Measurements from ENCODE around the gene SOX18. TPM values are rescaled to one million over a fixed set of nuclear protein-coding genes. Genes with fewer than 3 reads are reported as not detected.

SOX18 gene
- total RNA-seq, result not detected in 2 replicates
- polyA plus RNA-seq, result not detected in 2 replicates
- 0.15 TPM in 1 of 2 replicates, not detected in the other for polyA plus RNA-seq (2012)
- not detected in 2 replicates for polyA minus RNA-seq (ENCODE audit: low replicate concordance)

DNA sequence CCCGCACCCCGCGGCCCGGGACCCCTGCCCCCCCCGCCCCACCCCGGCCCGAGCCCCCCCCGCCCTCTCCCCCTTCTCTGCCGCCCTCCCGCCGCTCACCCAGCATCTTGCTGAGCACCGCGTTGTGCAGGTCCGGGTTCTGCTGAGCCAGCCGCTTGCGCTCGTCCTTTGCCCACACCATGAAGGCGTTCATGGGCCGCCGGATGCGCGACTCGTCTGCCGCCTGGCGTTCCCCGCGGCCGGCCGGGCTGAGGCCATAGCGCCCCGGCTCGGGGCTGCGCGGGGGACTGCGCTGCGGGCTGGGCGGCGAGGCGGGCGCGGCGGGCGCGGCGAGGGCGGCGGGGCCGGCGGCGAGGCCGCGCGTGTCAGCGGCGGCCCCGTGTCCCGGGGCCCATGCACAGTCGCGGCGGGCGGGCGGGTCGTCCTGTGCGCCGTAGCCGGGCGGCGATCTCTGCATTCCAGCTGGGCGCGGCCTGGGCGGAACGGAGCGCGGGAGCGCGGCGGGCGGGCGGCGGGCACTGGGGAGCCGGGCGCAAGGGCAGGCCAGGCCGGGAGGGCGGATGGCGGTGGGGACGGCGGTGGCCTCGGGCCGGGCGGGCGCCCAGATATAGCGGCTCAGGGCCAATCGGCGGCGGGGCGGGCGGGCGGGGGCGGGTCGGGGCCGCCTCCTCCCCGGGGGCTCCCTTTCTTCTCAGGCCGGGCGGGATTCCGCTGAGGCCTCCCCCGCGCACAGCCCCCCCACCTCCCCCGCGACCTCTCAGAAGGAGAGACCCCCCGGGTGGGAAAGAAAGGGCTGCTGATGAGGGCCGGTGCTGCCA lies at the start of gene SOX18:
SOX18 (minus strand) TSS at position 580 of the 818 bp plus-strand sequence; CDS start at position 457, 123 bp downstream.
- H3K4me1 ChIP-seq (ENCODE audit: control insufficient read depth, extremely low read depth, insufficient read depth, low read length), result no peaks in the 10 kb centered on the region
- no peak within 1 kb of the TSS for H2AFZ ChIP-seq (ENCODE audit: low read length)
- no peaks in the 10 kb centered on the region for H3K36me3 ChIP-seq (ENCODE audit: control insufficient read depth, insufficient read depth, low read length)
- H4K20me1 ChIP-seq (ENCODE audit: control insufficient read depth, extremely low read depth, insufficient read depth, low read length), result no peaks in the 10 kb centered on the region
- H3K27ac ChIP-seq (ENCODE audit: insufficient read depth, low read length), result no peak within 1 kb of the TSS
- no peak within 1 kb of the TSS for H3K9ac ChIP-seq (ENCODE audit: insufficient read depth, low read length)
- H3K27me3 ChIP-seq (ENCODE audit: control insufficient read depth, insufficient read depth, low read length), result peaks cover 11% of the 10 kb centered on the region
- H3K9me3 ChIP-seq (ENCODE audit: control insufficient read depth, insufficient read depth, low read depth, low read length), result no peaks in the 10 kb centered on the region
- no peak within 1 kb of the TSS for H3K4me2 ChIP-seq (ENCODE audit: extremely low read depth, insufficient read depth, low read length)
- DNase-seq (ENCODE audit: low read depth in 2 of 2), result peak; percentile 26 to 36
- TF ChIP-seq, protein P1, sequence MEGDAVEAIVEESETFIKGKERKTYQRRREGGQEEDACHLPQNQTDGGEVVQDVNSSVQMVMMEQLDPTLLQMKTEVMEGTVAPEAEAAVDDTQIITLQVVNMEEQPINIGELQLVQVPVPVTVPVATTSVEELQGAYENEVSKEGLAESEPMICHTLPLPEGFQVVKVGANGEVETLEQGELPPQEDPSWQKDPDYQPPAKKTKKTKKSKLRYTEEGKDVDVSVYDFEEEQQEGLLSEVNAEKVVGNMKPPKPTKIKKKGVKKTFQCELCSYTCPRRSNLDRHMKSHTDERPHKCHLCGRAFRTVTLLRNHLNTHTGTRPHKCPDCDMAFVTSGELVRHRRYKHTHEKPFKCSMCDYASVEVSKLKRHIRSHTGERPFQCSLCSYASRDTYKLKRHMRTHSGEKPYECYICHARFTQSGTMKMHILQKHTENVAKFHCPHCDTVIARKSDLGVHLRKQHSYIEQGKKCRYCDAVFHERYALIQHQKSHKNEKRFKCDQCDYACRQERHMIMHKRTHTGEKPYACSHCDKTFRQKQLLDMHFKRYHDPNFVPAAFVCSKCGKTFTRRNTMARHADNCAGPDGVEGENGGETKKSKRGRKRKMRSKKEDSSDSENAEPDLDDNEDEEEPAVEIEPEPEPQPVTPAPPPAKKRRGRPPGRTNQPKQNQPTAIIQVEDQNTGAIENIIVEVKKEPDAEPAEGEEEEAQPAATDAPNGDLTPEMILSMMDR (conservative IDR thresholded peaks at IDR 0.05 in 1 of 2, IDR thresholded peaks at IDR 0.05 in 1 of 2; ENCODE audit: low read depth in 1 of 2, low read length in 2 of 2), result no peak
- peak; percentile 14 for TF ChIP-seq EZH2 (IDR thresholded peaks at IDR 0.05; ENCODE audit: low read length, missing control alignments)
- no peaks in the 10 kb centered on the region for H3K79me2 ChIP-seq (ENCODE audit: control insufficient read depth, insufficient read depth, low read length)
- H3K4me3 ChIP-seq (replicated peaks in 1 of 4; ENCODE audit: control extremely low read depth in 1 of 4, insufficient read depth in 1 of 4, low read depth in 3 of 4, low read length in 4 of 4), result no peak within 1 kb of the TSS

DNA sequence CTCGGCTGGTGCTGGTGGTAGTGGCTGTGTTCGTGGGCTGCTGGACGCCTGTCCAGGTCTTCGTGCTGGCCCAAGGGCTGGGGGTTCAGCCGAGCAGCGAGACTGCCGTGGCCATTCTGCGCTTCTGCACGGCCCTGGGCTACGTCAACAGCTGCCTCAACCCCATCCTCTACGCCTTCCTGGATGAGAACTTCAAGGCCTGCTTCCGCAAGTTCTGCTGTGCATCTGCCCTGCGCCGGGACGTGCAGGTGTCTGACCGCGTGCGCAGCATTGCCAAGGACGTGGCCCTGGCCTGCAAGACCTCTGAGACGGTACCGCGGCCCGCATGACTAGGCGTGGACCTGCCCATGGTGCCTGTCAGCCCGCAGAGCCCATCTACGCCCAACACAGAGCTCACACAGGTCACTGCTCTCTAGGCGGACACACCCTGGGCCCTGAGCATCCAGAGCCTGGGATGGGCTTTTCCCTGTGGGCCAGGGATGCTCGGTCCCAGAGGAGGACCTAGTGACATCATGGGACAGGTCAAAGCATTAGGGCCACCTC lies 49.1 kb upstream of the SOX18 start:
- H3K4me2 ChIP-seq (ENCODE audit: extremely low read depth, insufficient read depth, low read length), result no peak overlapping the region

DNA sequence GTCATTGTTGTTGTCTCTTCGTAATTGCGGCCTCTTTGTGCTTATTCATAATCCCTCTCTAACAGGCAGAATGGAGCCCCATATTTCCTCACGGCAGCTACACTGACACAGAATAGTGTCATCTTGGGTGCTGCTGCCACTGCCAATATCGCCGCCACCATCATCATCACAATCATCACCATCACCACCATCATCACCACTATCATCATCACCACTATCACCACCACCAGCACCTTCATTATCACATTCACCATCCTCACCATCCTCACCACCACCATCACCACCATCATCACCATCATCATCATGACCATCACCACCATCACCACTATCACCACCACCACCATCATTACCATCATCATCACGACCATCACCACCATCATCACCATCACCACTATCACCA lies 47.1 kb upstream of the SOX18 start:
- H3K4me2 ChIP-seq (ENCODE audit: extremely low read depth, insufficient read depth, low read length), result no peak overlapping the region
- H3K9ac ChIP-seq (ENCODE audit: insufficient read depth, low read length), result no peak overlapping the region
- H4K20me1 ChIP-seq (ENCODE audit: control insufficient read depth, extremely low read depth, insufficient read depth, low read length), result no peaks in the 10 kb centered on the region
- H3K9me3 ChIP-seq (ENCODE audit: control insufficient read depth, insufficient read depth, low read depth, low read length), result no peaks in the 10 kb centered on the region
- no peak overlapping the region for H3K4me3 ChIP-seq (replicated peaks in 1 of 4; ENCODE audit: control extremely low read depth in 1 of 4, insufficient read depth in 1 of 4, low read depth in 3 of 4, low read length in 4 of 4)
- H3K79me2 ChIP-seq (ENCODE audit: control insufficient read depth, insufficient read depth, low read length), result no peaks in the 10 kb centered on the region
- TF ChIP-seq, protein P1 (conservative IDR thresholded peaks at IDR 0.05 in 1 of 2, IDR thresholded peaks at IDR 0.05 in 1 of 2; ENCODE audit: low read depth in 1 of 2, low read length in 2 of 2), result no peak
- TF ChIP-seq EZH2 (IDR thresholded peaks at IDR 0.05; ENCODE audit: low read length, missing control alignments), result no peak
- H3K27ac ChIP-seq (ENCODE audit: insufficient read depth, low read length), result no peak overlapping the region
- H3K4me1 ChIP-seq (ENCODE audit: control insufficient read depth, extremely low read depth, insufficient read depth, low read length), result no peaks in the 10 kb centered on the region
- DNase-seq (ENCODE audit: low read depth in 2 of 2), result no peak
- H3K27me3 ChIP-seq (ENCODE audit: control insufficient read depth, insufficient read depth, low read length), result peaks cover 14% of the 10 kb centered on the region
- H2AFZ ChIP-seq (ENCODE audit: low read length), result no peak overlapping the region
- no peaks in the 10 kb centered on the region for H3K36me3 ChIP-seq (ENCODE audit: control insufficient read depth, insufficient read depth, low read length)

More for the DNA sequence above, 49.1 kb upstream of the SOX18 start:
- H3K4me3 ChIP-seq (replicated peaks in 1 of 4; ENCODE audit: control extremely low read depth in 1 of 4, insufficient read depth in 1 of 4, low read depth in 3 of 4, low read length in 4 of 4), result no peak overlapping the region
- no peak overlapping the region for H3K9ac ChIP-seq (ENCODE audit: insufficient read depth, low read length)
- no peak for DNase-seq (ENCODE audit: low read depth in 2 of 2)
- H3K9me3 ChIP-seq (ENCODE audit: control insufficient read depth, insufficient read depth, low read depth, low read length), result no peaks in the 10 kb centered on the region
- H3K27me3 ChIP-seq (ENCODE audit: control insufficient read depth, insufficient read depth, low read length), result peaks cover 25% of the 10 kb centered on the region
- H2AFZ ChIP-seq (ENCODE audit: low read length), result no peak overlapping the region
- H4K20me1 ChIP-seq (ENCODE audit: control insufficient read depth, extremely low read depth, insufficient read depth, low read length), result no peaks in the 10 kb centered on the region
- H3K36me3 ChIP-seq (ENCODE audit: control insufficient read depth, insufficient read depth, low read length), result no peaks in the 10 kb centered on the region
- no peak for TF ChIP-seq EZH2 (IDR thresholded peaks at IDR 0.05; ENCODE audit: low read length, missing control alignments)
- TF ChIP-seq, protein P1 (conservative IDR thresholded peaks at IDR 0.05 in 1 of 2, IDR thresholded peaks at IDR 0.05 in 1 of 2; ENCODE audit: low read depth in 1 of 2, low read length in 2 of 2), result no peak
- H3K4me1 ChIP-seq (ENCODE audit: control insufficient read depth, extremely low read depth, insufficient read depth, low read length), result no peaks in the 10 kb centered on the region
- H3K79me2 ChIP-seq (ENCODE audit: control insufficient read depth, insufficient read depth, low read length), result no peaks in the 10 kb centered on the region
- no peak overlapping the region for H3K27ac ChIP-seq (ENCODE audit: insufficient read depth, low read length)

All from fibroblast of lung (primary cell).